H1 (cell line): ENCODE data around the gene COL16A1. TPM values are rescaled to one million over a fixed set of nuclear protein-coding genes. Genes with fewer than 3 reads are reported as not detected.
A peak's percentile ranks its signal among the peaks of the same experiment; 100 is the strongest.

Experiments used
- CTCF ChIA-PET: fragments of 300-600 bp; sonication (Branson Sonifier 250); formaldehyde crosslinking; loops from one replicate; lab custom pipeline; 2021; ENCODE audit not compliant: partially characterized antibody; lab: Charles Lee
- POLR2A ChIA-PET: fragments of 300-600 bp; sonication (Branson Sonifier 250); formaldehyde crosslinking; loops from one replicate; lab custom pipeline; 2021; ENCODE audit warnings: inconsistent platforms; ENCODE audit not compliant: partially characterized antibody; lab: Charles Lee
- DNase-seq, 2 experiments: peaks; one replicate each; pipeline versions ENCODE4 v3.0.0 to v3.0.0-alpha.2; 2010 to 2022; ENCODE audit warnings: low spot score in 2 of 2, low read depth in 1 of 2, mixed read lengths in 1 of 2
- FAIRE-seq: peaks from 2 replicates; lab custom pipeline; 2011; peaks lifted over from hg19 to GRCh38; lab: Jason Lieb, UNC
- H2AFZ ChIP-seq: 2 replicates; pipeline ENCODE4 v1.8.1; 2012; ENCODE audit warnings: low read length, inconsistent platforms
- H2AK5ac ChIP-seq: 2 replicates; pipeline ENCODE4 v1.6.1; 2013; ENCODE audit warnings: low read depth, low read length
- H2BK120ac ChIP-seq: replicated peaks from 2 replicates; pipeline ENCODE3; 2013; ENCODE audit warnings: low read depth, low read length, inconsistent platforms
- H2BK12ac ChIP-seq: 2 replicates; pipeline ENCODE4 v1.6.1; 2013; ENCODE audit warnings: low read depth, low read length
- H2BK15ac ChIP-seq: 2 replicates; pipeline ENCODE4 v1.6.1; 2013; ENCODE audit warnings: low read length
- H2BK20ac ChIP-seq: 2 replicates; pipeline ENCODE4 v1.6.1; 2013; ENCODE audit warnings: low read length
- H2BK5ac ChIP-seq: 2 replicates; pipeline ENCODE4 v1.6.1; 2013; ENCODE audit warnings: low read depth, low read length
- H3K14ac ChIP-seq: 2 replicates; pipeline ENCODE4 v1.6.1; 2013; ENCODE audit warnings: inconsistent platforms; ENCODE audit not compliant: insufficient read length
- H3K18ac ChIP-seq: 2 replicates; pipeline ENCODE4 v1.6.1; 2013; ENCODE audit warnings: low read length; ENCODE audit errors: extremely low read depth
- H3K23ac ChIP-seq: 2 replicates; pipeline ENCODE4 v1.6.1; 2013; ENCODE audit warnings: inconsistent platforms; ENCODE audit not compliant: insufficient read length
- H3K23me2 ChIP-seq: 2 replicates; pipeline ENCODE4 v1.6.1; 2013; ENCODE audit warnings: low read depth, low read length
- H3K27ac ChIP-seq: 2 replicates; pipeline ENCODE4 v1.6.1; 2011; ENCODE audit warnings: low read depth, low read length, inconsistent platforms
- H3K27me3 ChIP-seq, 4 experiments: replicated peaks in 1 of 4; 1 replicate in 1 of 4; 2 replicates in 3 of 4; pipeline versions ENCODE4 v1.6.1 to v1.8.1; 2011 to 2013; ENCODE audit warnings: low read length in 3 of 4, mild to moderate bottlenecking in 3 of 4, inconsistent platforms in 2 of 4, mixed read lengths in 2 of 4, moderate library complexity in 1 of 4; ENCODE audit not compliant: control insufficient read depth in 3 of 4, insufficient read depth in 3 of 4; ENCODE audit errors: extremely low read depth in 1 of 4
- H3K36me3 ChIP-seq, 4 experiments: 2 replicates each; pipeline versions ENCODE4 v1.6.1 to v1.8.1; 2011 to 2013; ENCODE audit warnings: mild to moderate bottlenecking in 4 of 4, low read length in 3 of 4, moderate library complexity in 2 of 4, control low read depth in 1 of 4, inconsistent platforms in 1 of 4; ENCODE audit not compliant: insufficient read depth in 4 of 4, control insufficient read depth in 2 of 4
- H3K4ac ChIP-seq: replicated peaks from 2 replicates; pipeline ENCODE3; 2013; ENCODE audit warnings: low read length, low read depth, mixed read lengths, inconsistent platforms; ENCODE audit not compliant: insufficient read length
- H3K4me1 ChIP-seq, 4 experiments: replicated peaks in 1 of 4; 1 replicate in 1 of 4; 2 replicates in 3 of 4; pipeline versions ENCODE4 v1.6.1 to v1.8.1; 2011 to 2013; ENCODE audit warnings: low read length in 3 of 4, inconsistent platforms in 2 of 4, mixed read lengths in 1 of 4; ENCODE audit not compliant: insufficient read depth in 4 of 4, control insufficient read depth in 3 of 4
- H3K4me2 ChIP-seq, 2 experiments: 2 replicates each; pipeline versions ENCODE4 v1.6.1 to v1.8.1; 2011 to 2013; ENCODE audit warnings: low read depth in 2 of 2, low read length in 2 of 2, control low read depth in 1 of 2, inconsistent platforms in 1 of 2, mild to moderate bottlenecking in 1 of 2; ENCODE audit not compliant: insufficient read depth in 1 of 2
- H3K4me3 ChIP-seq, 4 experiments: fragments of 200-600, 300-600 bp in 1 of 4; sonication (generic), shearing (Covaris generic), sonication (Bioruptor Twin) in 1 of 4; 2 replicates each; pipeline versions ENCODE4 v1.5.1 to v1.8.1; 2011 to 2016; ENCODE audit warnings: low read length in 4 of 4, low read depth in 3 of 4, control low read depth in 2 of 4, inconsistent platforms in 2 of 4, mild to moderate bottlenecking in 2 of 4, mixed read lengths in 1 of 4, moderate library complexity in 1 of 4; ENCODE audit not compliant: insufficient read depth in 2 of 4; ENCODE audit errors: extremely low read depth in 1 of 4
- H3K56ac ChIP-seq: replicated peaks from 2 replicates; pipeline ENCODE3; 2013; ENCODE audit warnings: low read depth, mild to moderate bottlenecking, mixed read lengths, low read length, inconsistent platforms; ENCODE audit not compliant: insufficient read length
- H3K79me1 ChIP-seq: 2 replicates; pipeline ENCODE4 v1.6.1; 2013; ENCODE audit warnings: low read depth, low read length, control low read depth
- H3K79me2 ChIP-seq, 2 experiments: 2 replicates each; pipeline versions ENCODE4 v1.6.1 to v1.8.1; 2012 to 2013; ENCODE audit warnings: low read length in 2 of 2, mild to moderate bottlenecking in 2 of 2, inconsistent platforms in 1 of 2; ENCODE audit not compliant: insufficient read depth in 2 of 2, control insufficient read depth in 1 of 2
- H3K9ac ChIP-seq, 4 experiments: replicated peaks in 1 of 4; 1 replicate in 1 of 4; 2 replicates in 3 of 4; pipeline versions ENCODE4 v1.6.1 to v1.8.1; 2011 to 2013; ENCODE audit warnings: low read depth in 3 of 4, low read length in 3 of 4, control low read depth in 2 of 4, mild to moderate bottlenecking in 2 of 4, moderate library complexity in 2 of 4, inconsistent platforms in 1 of 4; ENCODE audit errors: extremely low read depth in 1 of 4
- H3K9me3 ChIP-seq, 2 experiments: 2 replicates each; pipeline versions ENCODE4 v1.6.1 to v1.8.1; 2012 to 2013; ENCODE audit warnings: mild to moderate bottlenecking in 2 of 2, moderate library complexity in 2 of 2, control low read depth in 1 of 2, inconsistent platforms in 1 of 2, low read depth in 1 of 2, low read length in 1 of 2, mixed read lengths in 1 of 2; ENCODE audit not compliant: insufficient read depth in 2 of 2
- H4K20me1 ChIP-seq, 2 experiments: replicated peaks in 1 of 2; 2 replicates each; pipeline versions ENCODE3 to v1.8.1; 2011 to 2013; ENCODE audit warnings: inconsistent platforms in 2 of 2, low read length in 2 of 2, mild to moderate bottlenecking in 1 of 2; ENCODE audit not compliant: insufficient read depth in 2 of 2, control insufficient read depth in 1 of 2
- H4K5ac ChIP-seq: 2 replicates; pipeline ENCODE4 v1.6.1; 2013; ENCODE audit warnings: low read length, low read depth, mixed read lengths, inconsistent platforms; ENCODE audit not compliant: insufficient read length
- H4K8ac ChIP-seq: 2 replicates; pipeline ENCODE4 v1.8.0; 2013; ENCODE audit warnings: mild to moderate bottlenecking, moderate library complexity, low read length, inconsistent platforms; ENCODE audit not compliant: insufficient read depth; ENCODE audit errors: extremely low read depth
- H4K91ac ChIP-seq: replicated peaks from 2 replicates; pipeline ENCODE3; 2013; ENCODE audit warnings: low read length, mixed read lengths, inconsistent platforms; ENCODE audit not compliant: insufficient read length
- CTBP2 ChIP-seq: IDR thresholded peaks from 2 replicates; pipeline ENCODE4 v1.7.0; 2011; ENCODE audit warnings: borderline replicate concordance, mild to moderate bottlenecking, moderate library complexity, mixed read lengths, low read length; ENCODE audit not compliant: insufficient read depth, insufficient read length
- RFX5 ChIP-seq: IDR thresholded peaks from 2 replicates; pipeline ENCODE4 v1.6.1; 2011; ENCODE audit warnings: low read depth, low read length, improper control_type of control experiment, borderline replicate concordance
- SAP30 ChIP-seq: fragments of 300-600 bp; sonication (generic); IDR thresholded peaks from 2 replicates; pipeline ENCODE4 v1.7.1; 2012; ENCODE audit warnings: low read length, moderate library complexity, mild to moderate bottlenecking, inconsistent platforms; ENCODE audit not compliant: insufficient read depth, insufficient replicate concordance
- SIX5 ChIP-seq: IDR thresholded peaks from 2 replicates; pipeline ENCODE4 v1.6.1; 2011; ENCODE audit warnings: mild to moderate bottlenecking, low read depth, low read length
- ZNF274 ChIP-seq: IDR thresholded peaks from 2 replicates; pipeline ENCODE4 v1.7.0; 2012; ENCODE audit warnings: low read length, borderline replicate concordance; ENCODE audit errors: extremely low read depth
- WGBS, 2 experiments: shearing (Covaris generic) in 1 of 2; methylation state at CpG; one replicate each; pipeline versions ENCODE4 v1.1.6 to v1.1.7; 2013 to 2015; ENCODE audit warnings: low lambda C conversion rate in 2 of 2, mixed read lengths in 2 of 2, inconsistent platforms in 1 of 2, low coverage in 1 of 2, missing lambda C conversion rate in 1 of 2; ENCODE audit not compliant: insufficient replicate concordance in 2 of 2, insufficient coverage in 1 of 2, insufficient read length in 1 of 2; ENCODE audit errors: extremely low coverage in 1 of 2, missing lambda C conversion rate in 1 of 2; 5-methylcytosine and 5-hydroxymethylcytosine counted together
- polyA plus RNA-seq, 7 experiments: library from polyadenylated mRNA; depleted of rRNA in 3 of 7; stranded (reverse) in 5 of 7; unstranded in 2 of 7; fragments of >200 nt in 5 of 7; fragments of 200-250 nt in 2 of 7; gene quantifications; 1 replicate in 5 of 7; 2 replicates in 1 of 7; 4 replicates in 1 of 7; pipeline versions ENCODE4 v1.2.1 to v1.2.3, GENCODE V29; 2011 to 2013; ENCODE audit warnings: missing spikeins in 2 of 7, mixed read lengths in 2 of 7
- total RNA-seq: library from RNA; stranded (reverse); fragmentation: NEBNext Ultra II Directional; extraction: Animal tissue kit (Norgen Biotek cat#: 25700); gene quantifications from 2 replicates; pipeline ENCODE4 v1.2.1, GENCODE V29; 2021
- TF ChIP-seq, protein P1 (sequence below): IDR thresholded peaks from 2 replicates; pipeline ENCODE4 v1.6.1; 2012; ENCODE audit warnings: low read length, inconsistent platforms

Gene COL16A1
- total and polyA plus RNA-seq, 2 of the 8 experiments (the other 6 are each of a cell fraction or from before 2014, with no cell fraction given), result 2.0 to 10.5 TPM

- H3K27me3 ChIP-seq, result no peaks in the 10 kb centered on the region
- no peak overlapping the region for H3K23ac ChIP-seq
- 0 out of 2 replicates have a peak overlapping the region, but pooled peaks have one; percentile 65 for H2BK20ac ChIP-seq
- no peak overlapping the region for H3K14ac ChIP-seq
- H3K9ac ChIP-seq, result no peak overlapping the region; a peak in 2 of 7 replicates
- H3K79me1 ChIP-seq, result no peaks in the 10 kb centered on the region
- 0 out of 2 replicates have a peak overlapping the region, but pooled peaks have one; percentile 6 for H3K18ac ChIP-seq
- peak overlapping the region; percentile 12; the same call in 1 of the 2 replicates for H2BK15ac ChIP-seq
- peaks cover 5 to 24% (median 17%) of the 10 kb centered on the region in 4 experiments for H3K4me1 ChIP-seq
- DNase-seq, result no peak
- 97% methylated on average over 7 of the region's 7 CpGs; no CpG with 5 or more reads in 1 of the 2 experiments for WGBS, 2 experiments
- ChIA-PET POLR2A (interaction anchor here (0.9 to 1.0 kb wide), 3 partner anchors 8 to 29 kb away, joined by 3 to 4 read pairs (median 3); no protein-coding TSS in a partner anchor), CTCF (interaction anchor here (0.9 to 6.4 kb wide), 14 partner anchors 8 to 86 kb away, joined by 3 to 79 read pairs (median 6); no protein-coding TSS in a partner anchor)
- H2AK5ac ChIP-seq, result no peak overlapping the region
- H3K23me2 ChIP-seq, result no peaks in the 10 kb centered on the region
- no peak overlapping the region for H3K27ac ChIP-seq
- no peaks in the 10 kb centered on the region for H3K79me2 ChIP-seq
- FAIRE-seq, result no peak
- no peak overlapping the region for H4K8ac ChIP-seq
- H4K20me1 ChIP-seq, result no peaks in the 10 kb centered on the region
- no peak overlapping the region; the same call in 1 of the 2 replicates for H2BK5ac ChIP-seq
- TF ChIP-seq SAP30 (no peak), SIX5 (no peak), CTBP2 (no peak), RFX5 (no peak), ZNF274 (no peak)
- TF ChIP-seq, protein P1, sequence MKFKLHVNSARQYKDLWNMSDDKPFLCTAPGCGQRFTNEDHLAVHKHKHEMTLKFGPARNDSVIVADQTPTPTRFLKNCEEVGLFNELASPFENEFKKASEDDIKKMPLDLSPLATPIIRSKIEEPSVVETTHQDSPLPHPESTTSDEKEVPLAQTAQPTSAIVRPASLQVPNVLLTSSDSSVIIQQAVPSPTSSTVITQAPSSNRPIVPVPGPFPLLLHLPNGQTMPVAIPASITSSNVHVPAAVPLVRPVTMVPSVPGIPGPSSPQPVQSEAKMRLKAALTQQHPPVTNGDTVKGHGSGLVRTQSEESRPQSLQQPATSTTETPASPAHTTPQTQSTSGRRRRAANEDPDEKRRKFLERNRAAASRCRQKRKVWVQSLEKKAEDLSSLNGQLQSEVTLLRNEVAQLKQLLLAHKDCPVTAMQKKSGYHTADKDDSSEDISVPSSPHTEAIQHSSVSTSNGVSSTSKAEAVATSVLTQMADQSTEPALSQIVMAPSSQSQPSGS, result no peak
- H3K36me3 ChIP-seq, result no peaks in the 10 kb centered on the region
- no peak overlapping the region for H2AFZ ChIP-seq
- no peak overlapping the region for H3K56ac ChIP-seq
- no peak overlapping the region for H4K91ac ChIP-seq
- H3K4me3 ChIP-seq, result no peak overlapping the region
- no peak overlapping the region for H3K4ac ChIP-seq
- no peak overlapping the region for H4K5ac ChIP-seq
- H2BK120ac ChIP-seq, result no peak overlapping the region
- H2BK12ac ChIP-seq, result no peak overlapping the region
- no peaks in the 10 kb centered on the region for H3K9me3 ChIP-seq
- H3K4me2 ChIP-seq, result no peak overlapping the region
These were observed 46.2 kb upstream of the COL16A1 start for GRCh38 chr1:31749785-31750735.
